ENCODE results near the gene RHPN2.

- TF ChIP-seq CTCF (IDR thresholded peaks at IDR 0.05) (no peak), ZFX (IDR thresholded peaks at IDR 0.05; ENCODE audit: borderline replicate concordance) (no peak)
Measured at GRCh38 chr19:33094436-33095067, 29.9 kb upstream of the RHPN2 start.
